K562 (cell line): ENCODE data around the gene PARD3B.

Source experiments
- ARID3A ChIP-seq: IDR thresholded peaks from 2 replicates; pipeline ENCODE4 v1.6.1; 2012; ENCODE audit warnings: low read depth, low read length, improper control_type of control experiment, borderline replicate concordance
- EZH2 ChIP-seq: IDR thresholded peaks from 2 replicates; pipeline ENCODE4 v1.6.1; 2012; ENCODE audit warnings: low read depth, mild to moderate bottlenecking, inconsistent platforms, low read length, borderline replicate concordance
- NR1H2 ChIP-seq: sonication (generic); formaldehyde crosslinking; IDR thresholded peaks from 2 replicates; pipeline ENCODE4 v1.4.0; 2020; ENCODE audit warnings: mild to moderate bottlenecking, missing genetic modification reagents
- TAF1 ChIP-seq: IDR thresholded peaks from 2 replicates; pipeline ENCODE4 v1.6.1; 2011; ENCODE audit warnings: mild to moderate bottlenecking, low read length, moderate library complexity; ENCODE audit not compliant: insufficient read depth, control insufficient read depth, severe bottlenecking; ENCODE audit errors: extremely low read depth
- ZBTB43 ChIP-seq: sonication (generic); formaldehyde crosslinking; IDR thresholded peaks from 2 replicates; pipeline ENCODE4 v1.8.0; 2023; ENCODE audit warnings: mild to moderate bottlenecking, missing genetic modification reagents
- ZNF239 ChIP-seq: fragments of 250-450 bp; sonication (Bioruptor Pico); IDR thresholded peaks from 2 replicates; pipeline ENCODE4 v1.4.0; 2020; ENCODE audit warnings: mild to moderate bottlenecking
- TF ChIP-seq, protein P1 (sequence below), 3 experiments: IDR thresholded peaks in 2 of 3; conservative IDR thresholded peaks in 1 of 3; 2 replicates each; pipeline ENCODE4 v1.5.1; 2011 to 2012; ENCODE audit warnings: low read length in 3 of 3, mild to moderate bottlenecking in 3 of 3, control low read depth in 2 of 3, improper control_type of control experiment in 1 of 3, inconsistent platforms in 1 of 3, low read depth in 1 of 3, mixed read lengths in 1 of 3, moderate library complexity in 1 of 3; ENCODE audit not compliant: insufficient read depth in 2 of 3

GRCh38 chr2:204583773-204584172 lies 38.5 kb downstream of the PARD3B start:
- TF ChIP-seq ARID3A (no peak), NR1H2 (CRISPR knock-in tag) (no peak), ZNF239 (CRISPR knock-in tag) (no peak), EZH2 (no peak), TAF1 (no peak), ZBTB43 (CRISPR knock-in tag) (no peak)
- TF ChIP-seq, protein P1, sequence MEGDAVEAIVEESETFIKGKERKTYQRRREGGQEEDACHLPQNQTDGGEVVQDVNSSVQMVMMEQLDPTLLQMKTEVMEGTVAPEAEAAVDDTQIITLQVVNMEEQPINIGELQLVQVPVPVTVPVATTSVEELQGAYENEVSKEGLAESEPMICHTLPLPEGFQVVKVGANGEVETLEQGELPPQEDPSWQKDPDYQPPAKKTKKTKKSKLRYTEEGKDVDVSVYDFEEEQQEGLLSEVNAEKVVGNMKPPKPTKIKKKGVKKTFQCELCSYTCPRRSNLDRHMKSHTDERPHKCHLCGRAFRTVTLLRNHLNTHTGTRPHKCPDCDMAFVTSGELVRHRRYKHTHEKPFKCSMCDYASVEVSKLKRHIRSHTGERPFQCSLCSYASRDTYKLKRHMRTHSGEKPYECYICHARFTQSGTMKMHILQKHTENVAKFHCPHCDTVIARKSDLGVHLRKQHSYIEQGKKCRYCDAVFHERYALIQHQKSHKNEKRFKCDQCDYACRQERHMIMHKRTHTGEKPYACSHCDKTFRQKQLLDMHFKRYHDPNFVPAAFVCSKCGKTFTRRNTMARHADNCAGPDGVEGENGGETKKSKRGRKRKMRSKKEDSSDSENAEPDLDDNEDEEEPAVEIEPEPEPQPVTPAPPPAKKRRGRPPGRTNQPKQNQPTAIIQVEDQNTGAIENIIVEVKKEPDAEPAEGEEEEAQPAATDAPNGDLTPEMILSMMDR (IDR thresholded peaks at IDR 0.05 in 2 of 3, conservative IDR thresholded peaks at IDR 0.05 in 1 of 3; ENCODE audit: insufficient read depth in 2 of 3, low read depth in 1 of 3, low read length in 3 of 3), result no peak
